ACC112 (cell line): Measurements from ENCODE around the gene SUCLG2.

Experiments used
- H2AFZ ChIP-seq: fragments of 200-600 bp; sonication (generic); one replicate; pipeline ENCODE4 v1.6.0; 2017; ENCODE audit warnings: antibody characterized with exemption, low read length; ENCODE audit not compliant: unreplicated experiment
- H3K27ac ChIP-seq: fragments of 200-600 bp; sonication (generic); 2 replicates; pipeline ENCODE4 v1.5.1; 2014; ENCODE audit warnings: low read depth, mild to moderate bottlenecking, antibody characterized with exemption, low read length, moderate library complexity
- H3K27me3 ChIP-seq: fragments of 200-600 bp; sonication (generic); 2 replicates; pipeline ENCODE4 v1.6.1; 2014; ENCODE audit warnings: mild to moderate bottlenecking, antibody characterized with exemption, low read length, moderate library complexity, mixed read lengths; ENCODE audit not compliant: insufficient read depth
- H3K36me3 ChIP-seq: fragments of 200-600 bp; sonication (generic); 2 replicates; pipeline ENCODE4 v1.6.1; 2016; ENCODE audit warnings: mild to moderate bottlenecking, antibody characterized with exemption, low read length, moderate library complexity, mixed read lengths; ENCODE audit not compliant: insufficient read depth
- H3K4me1 ChIP-seq: fragments of 200-600 bp; sonication (generic); one replicate; pipeline ENCODE4 v1.6.1; 2016; ENCODE audit warnings: low read length, mixed read lengths; ENCODE audit not compliant: insufficient read depth, unreplicated experiment, control insufficient read depth
- H3K4me3 ChIP-seq: fragments of 200-600 bp; sonication (generic); 2 replicates; pipeline ENCODE4 v1.5.1; 2014; ENCODE audit warnings: mild to moderate bottlenecking, low read depth, low read length
- H3K79me2 ChIP-seq: fragments of 200-600 bp; sonication (generic); one replicate; pipeline ENCODE4 v1.6.0; 2016; ENCODE audit warnings: low read length; ENCODE audit not compliant: control insufficient read depth, unreplicated experiment, insufficient read depth

Gene SUCLG2

GRCh38 chr3:67401921-67402320 lies 252.5 kb downstream of the SUCLG2 start:
- no peaks in the 10 kb centered on the region for H3K36me3 ChIP-seq
- H3K4me3 ChIP-seq: no peak overlapping the region
- no peaks in the 10 kb centered on the region for H3K4me1 ChIP-seq
- H3K27me3 ChIP-seq: no peaks in the 10 kb centered on the region
- H3K27ac ChIP-seq: no peak overlapping the region
- no peaks in the 10 kb centered on the region for H3K79me2 ChIP-seq
- no peak overlapping the region for H2AFZ ChIP-seq

GRCh38 chr3:67400476-67400875 lies 253.9 kb downstream of the SUCLG2 start:
- no peak overlapping the region for H3K27ac ChIP-seq
- no peaks in the 10 kb centered on the region for H3K4me1 ChIP-seq
- H3K79me2 ChIP-seq: no peaks in the 10 kb centered on the region
- H3K4me3 ChIP-seq: no peak overlapping the region
- H3K27me3 ChIP-seq: no peaks in the 10 kb centered on the region
- H3K36me3 ChIP-seq: no peaks in the 10 kb centered on the region
- no peak overlapping the region for H2AFZ ChIP-seq

GRCh38 chr3:67389176-67389575 lies 265.2 kb downstream of the SUCLG2 start:
- Histone ChIP-seq H3K27me3 (no peaks in the 10 kb centered on the region), H3K27ac (no peak overlapping the region), H2AFZ (no peak overlapping the region), H3K4me3 (no peak overlapping the region), H3K36me3 (no peaks in the 10 kb centered on the region), H3K79me2 (no peaks in the 10 kb centered on the region), H3K4me1 (no peaks in the 10 kb centered on the region)

GRCh38 chr3:67388738-67389137 lies 265.7 kb downstream of the SUCLG2 start:
- no peaks in the 10 kb centered on the region for H3K4me1 ChIP-seq
- no peak overlapping the region for H3K4me3 ChIP-seq
- no peak overlapping the region for H2AFZ ChIP-seq
- H3K27ac ChIP-seq: no peak overlapping the region
- no peaks in the 10 kb centered on the region for H3K79me2 ChIP-seq
- no peaks in the 10 kb centered on the region for H3K27me3 ChIP-seq
- H3K36me3 ChIP-seq: no peaks in the 10 kb centered on the region

- Histone ChIP-seq H3K4me1 (no peaks in the 10 kb centered on the region), H3K36me3 (no peaks in the 10 kb centered on the region), H3K4me3 (no peak overlapping the region), H3K27ac (no peak overlapping the region), H3K79me2 (no peaks in the 10 kb centered on the region), H3K27me3 (no peaks in the 10 kb centered on the region), H2AFZ (no peak overlapping the region)
Measured at GRCh38 chr3:67386451-67386850, 268.0 kb downstream of the SUCLG2 start.

- Histone ChIP-seq H3K4me3 (no peak overlapping the region), H3K27me3 (no peaks in the 10 kb centered on the region), H3K4me1 (no peaks in the 10 kb centered on the region), H3K27ac (no peak overlapping the region), H2AFZ (no peak overlapping the region), H3K36me3 (no peaks in the 10 kb centered on the region), H3K79me2 (no peaks in the 10 kb centered on the region)
Measured at GRCh38 chr3:67384760-67385397, 269.5 kb downstream of the SUCLG2 start.

- H3K4me1 ChIP-seq: no peaks in the 10 kb centered on the region
- no peaks in the 10 kb centered on the region for H3K36me3 ChIP-seq
- no peak overlapping the region for H2AFZ ChIP-seq
- H3K79me2 ChIP-seq: no peaks in the 10 kb centered on the region
- no peak overlapping the region for H3K27ac ChIP-seq
- no peak overlapping the region for H3K4me3 ChIP-seq
- H3K27me3 ChIP-seq: no peaks in the 10 kb centered on the region
Measured at GRCh38 chr3:67384016-67384415, 270.4 kb downstream of the SUCLG2 start.

- H3K27me3 ChIP-seq: no peaks in the 10 kb centered on the region
- no peak overlapping the region for H3K27ac ChIP-seq
- H3K4me3 ChIP-seq: no peak overlapping the region
- no peaks in the 10 kb centered on the region for H3K36me3 ChIP-seq
- H3K79me2 ChIP-seq: no peaks in the 10 kb centered on the region
- no peak overlapping the region for H2AFZ ChIP-seq
- no peaks in the 10 kb centered on the region for H3K4me1 ChIP-seq
Measured at GRCh38 chr3:67383379-67383778, 271.0 kb downstream of the SUCLG2 start.

GRCh38 chr3:67382536-67382935 lies 271.9 kb downstream of the SUCLG2 start:
- Histone ChIP-seq H3K4me1 (no peaks in the 10 kb centered on the region), H3K79me2 (no peaks in the 10 kb centered on the region), H3K27ac (no peak overlapping the region), H3K36me3 (no peaks in the 10 kb centered on the region), H2AFZ (no peak overlapping the region), H3K4me3 (no peak overlapping the region), H3K27me3 (no peaks in the 10 kb centered on the region)

GRCh38 chr3:67381667-67382272 lies 272.6 kb downstream of the SUCLG2 start:
- Histone ChIP-seq H3K36me3 (no peaks in the 10 kb centered on the region), H3K4me1 (no peaks in the 10 kb centered on the region), H3K4me3 (no peak overlapping the region), H3K27me3 (no peaks in the 10 kb centered on the region), H3K79me2 (no peaks in the 10 kb centered on the region), H3K27ac (no peak overlapping the region), H2AFZ (no peak overlapping the region)

GRCh38 chr3:67380118-67380517 lies 274.3 kb downstream of the SUCLG2 start:
- H3K27me3 ChIP-seq: no peaks in the 10 kb centered on the region
- H2AFZ ChIP-seq: no peak overlapping the region
- H3K4me1 ChIP-seq: no peaks in the 10 kb centered on the region
- no peak overlapping the region for H3K4me3 ChIP-seq
- H3K79me2 ChIP-seq: no peaks in the 10 kb centered on the region
- H3K27ac ChIP-seq: no peak overlapping the region
- no peaks in the 10 kb centered on the region for H3K36me3 ChIP-seq
